CD8-positive, alpha-beta memory T cell (primary cell): ENCODE results near the gene DNAAF9. TPM values are rescaled to one million over a fixed set of nuclear protein-coding genes. Genes with fewer than 3 reads are reported as not detected.

ENCODE experiments used
- CTCF ChIA-PET: fragments of 350-600 bp; sonication (Branson Sonifier 250); formaldehyde crosslinking; loops from one replicate; lab custom pipeline; 2021; ENCODE audit warnings: antibody characterized with exemption; lab: Charles Lee
- POLR2A ChIA-PET: fragments of 350-600 bp; sonication (Branson Sonifier 250); formaldehyde crosslinking; loops from one replicate; lab custom pipeline; 2021; ENCODE audit warnings: antibody characterized with exemption; lab: Charles Lee
- DNase-seq, 5 donors: peaks; one replicate each; pipeline versions ENCODE4 v3.0.0 to v3.0.0-alpha.2; 2020 to 2022; ENCODE audit warnings: mixed read lengths in 1 of 5
- H3K27ac ChIP-seq: one replicate; pipeline ENCODE4 v1.7.0; 2013; ENCODE audit warnings: low read depth, mild to moderate bottlenecking, low read length, moderate library complexity
- H3K27me3 ChIP-seq: 2 replicates; pipeline ENCODE4 v1.7.0; 2013; ENCODE audit warnings: low read length, mild to moderate bottlenecking; ENCODE audit not compliant: insufficient read depth, poor library complexity, severe bottlenecking
- H3K36me3 ChIP-seq: 2 replicates; pipeline ENCODE4 v1.7.0; 2013; ENCODE audit warnings: mild to moderate bottlenecking, low read length, moderate library complexity; ENCODE audit not compliant: insufficient read depth
- H3K4me1 ChIP-seq: 2 replicates; pipeline ENCODE4 v1.7.0; 2013; ENCODE audit warnings: mild to moderate bottlenecking, low read length, moderate library complexity; ENCODE audit not compliant: insufficient read depth
- H3K4me3 ChIP-seq: 2 replicates; pipeline ENCODE4 v1.7.0; 2013; ENCODE audit warnings: mild to moderate bottlenecking, low read length
- H3K9me3 ChIP-seq: 2 replicates; pipeline ENCODE4 v1.7.0; 2013; ENCODE audit warnings: mild to moderate bottlenecking, low read length
- H3K27ac Mint-ChIP-seq, 8 donors: one replicate each; pipeline ENCODE4 v1.8.0; 2020 to 2021; ENCODE audit warnings: mixed read lengths in 8 of 8, mild to moderate bottlenecking in 6 of 8, inconsistent platforms in 3 of 8, moderate library complexity in 3 of 8
- H3K27me3 Mint-ChIP-seq, 2 donors: one replicate each; pipeline ENCODE4 v1.8.0; 2020 to 2021; ENCODE audit warnings: mixed read lengths in 2 of 2, mild to moderate bottlenecking in 1 of 2, moderate library complexity in 1 of 2
- H3K36me3 Mint-ChIP-seq, 3 donors: one replicate each; pipeline ENCODE4 v1.8.0; 2020 to 2021; ENCODE audit warnings: mixed read lengths in 3 of 3, inconsistent platforms in 1 of 3, mild to moderate bottlenecking in 1 of 3
- H3K4me1 Mint-ChIP-seq, 3 donors: one replicate each; pipeline ENCODE4 v1.8.0; 2020 to 2021; ENCODE audit warnings: mixed read lengths in 3 of 3, inconsistent platforms in 1 of 3, mild to moderate bottlenecking in 1 of 3
- H3K4me3 Mint-ChIP-seq, 7 donors: one replicate each; pipeline ENCODE4 v1.8.0; 2020 to 2021; ENCODE audit warnings: mixed read lengths in 7 of 7, mild to moderate bottlenecking in 6 of 7, moderate library complexity in 4 of 7, inconsistent platforms in 2 of 7
- H3K9me3 Mint-ChIP-seq, 5 donors: one replicate each; pipeline ENCODE4 v1.8.0; 2020 to 2022; ENCODE audit warnings: mixed read lengths in 5 of 5, mild to moderate bottlenecking in 3 of 5, moderate library complexity in 2 of 5, inconsistent platforms in 1 of 5
- polyA plus RNA-seq: library from polyadenylated mRNA; unstranded; fragments of 300-500 nt; fragmentation: Illumina TruSeq; gene quantifications from one replicate; pipeline ENCODE4 v1.2.3, GENCODE V29; 2021
- total RNA-seq, 2 experiments: library from RNA; stranded (reverse); gene quantifications; one replicate each; pipeline ENCODE4 v1.2.3, GENCODE V29; 2021

Gene DNAAF9
- total and polyA plus RNA-seq, 3 experiments from 2014 or later = 1.4 to 2.3 (median 2.2) TPM

- Mint-ChIP-seq H3K9me3 (no peaks in the 10 kb centered on the region), H3K27me3 (peaks cover 3 to 4% of the 10 kb centered on the region in 2 donors), H3K4me1 (peaks cover 26 to 36% (median 32%) of the 10 kb centered on the region in 3 donors), H3K36me3 (peaks cover 0 to 9% (median 0%) of the 10 kb centered on the region in 3 donors), H3K4me3 (peak overlapping the region in 6 of 7 donors; percentile 65 to 99 (median 95)), H3K27ac (peak overlapping the region in 3 of 8 donors; percentile 90 to 96 (median 92))
- Histone ChIP-seq H3K4me1 (peaks cover 5% of the 10 kb centered on the region), H3K27me3 (no peaks in the 10 kb centered on the region), H3K27ac (no peak overlapping the region), H3K36me3 (no peaks in the 10 kb centered on the region), H3K9me3 (no peaks in the 10 kb centered on the region), H3K4me3 (no peak overlapping the region)
- POLR2A ChIA-PET = interaction anchor here (0.6 to 1.9 kb wide), 4 partner anchors 11 to 221 kb away, joined by 3 to 13 read pairs (median 4); partner anchors contain the start of gene ATRN
- DNase-seq = no peak
- CTCF ChIA-PET = no interaction called here
These were observed 1.9 kb upstream of the DNAAF9 start for GRCh38 chr20:3409417-3409816.

GRCh38 chr20:3407771-3408637 is 535 bp upstream of the DNAAF9 start:
- Mint-ChIP-seq H3K4me3 (peak overlapping the region; percentile 93 to 99 (median 97)), H3K27ac (peak overlapping the region; percentile 90 to 96 (median 94)), H3K9me3 (no peaks in the 10 kb centered on the region), H3K36me3 (peaks cover 0 to 9% (median 0%) of the 10 kb centered on the region in 3 donors), H3K27me3 (no peaks in the 10 kb centered on the region), H3K4me1 (peaks cover 28 to 36% (median 32%) of the 10 kb centered on the region in 3 donors)
- peak overlapping the region; percentile 71 for H3K27ac ChIP-seq
- H3K4me3 ChIP-seq = peak overlapping the region; percentile 99
- peak; percentile 68 to 82 (median 71) for DNase-seq
- H3K9me3 ChIP-seq = no peaks in the 10 kb centered on the region
- H3K4me1 ChIP-seq = peaks cover 5% of the 10 kb centered on the region
- no peaks in the 10 kb centered on the region for H3K27me3 ChIP-seq
- no peaks in the 10 kb centered on the region for H3K36me3 ChIP-seq
- ChIA-PET CTCF (interaction anchor here (1.2 to 1.5 kb wide), 3 partner anchors 9 to 27 kb away, joined by 4 to 6 read pairs (median 4); no protein-coding TSS in a partner anchor), POLR2A (interaction anchor here (0.5 to 1.9 kb wide), 3 partner anchors 13 to 538 kb away, joined by 5 to 13 read pairs (median 5); partner anchors contain the start of gene ATRN)

- Histone ChIP-seq H3K27me3 (no peaks in the 10 kb centered on the region), H3K27ac (peak overlapping the region; percentile 45), H3K4me1 (peaks cover 5% of the 10 kb centered on the region), H3K9me3 (no peaks in the 10 kb centered on the region), H3K36me3 (no peaks in the 10 kb centered on the region), H3K4me3 (peak overlapping the region; percentile 71)
- no peaks in the 10 kb centered on the region for H3K27me3 Mint-ChIP-seq
- POLR2A ChIA-PET = interaction anchor here (0.8 kb wide), 1 partner anchor 14 kb away, joined by 3 read pairs; no protein-coding TSS in a partner anchor
- CTCF ChIA-PET = no interaction called here
- peaks cover 0 to 9% (median 0%) of the 10 kb centered on the region in 3 donors for H3K36me3 Mint-ChIP-seq
- H3K4me3 Mint-ChIP-seq = peak overlapping the region; percentile 90 to 99 (median 93)
- peak overlapping the region; percentile 37 to 95 (median 87) for H3K27ac Mint-ChIP-seq
- H3K4me1 Mint-ChIP-seq = peaks cover 28 to 39% (median 32%) of the 10 kb centered on the region in 3 donors
- no peaks in the 10 kb centered on the region for H3K9me3 Mint-ChIP-seq
- DNase-seq = peak in 3 of 5 donors; percentile 3 to 47 (median 28)
These were observed 909 bp downstream of the DNAAF9 start for GRCh38 chr20:3406481-3407039.

GRCh38 chr20:3405696-3406358 is 1.6 kb downstream of the DNAAF9 start:
- peaks cover 5% of the 10 kb centered on the region for H3K4me1 ChIP-seq
- H3K4me3 ChIP-seq = no peak overlapping the region
- Mint-ChIP-seq H3K36me3 (peaks cover 0 to 9% (median 0%) of the 10 kb centered on the region in 3 donors), H3K27me3 (no peaks in the 10 kb centered on the region), H3K4me3 (peak overlapping the region; percentile 88 to 99 (median 92)), H3K9me3 (no peaks in the 10 kb centered on the region), H3K27ac (peak overlapping the region; percentile 7 to 95 (median 82)), H3K4me1 (peaks cover 28 to 39% (median 32%) of the 10 kb centered on the region in 3 donors)
- no peak for DNase-seq
- no peaks in the 10 kb centered on the region for H3K36me3 ChIP-seq
- ChIA-PET CTCF (no interaction called here), POLR2A (interaction anchor here (0.8 kb wide), 1 partner anchor 14 kb away, joined by 3 read pairs; no protein-coding TSS in a partner anchor)
- no peak overlapping the region for H3K27ac ChIP-seq
- H3K9me3 ChIP-seq = no peaks in the 10 kb centered on the region
- no peaks in the 10 kb centered on the region for H3K27me3 ChIP-seq

GRCh38 chr20:3405139-3405538 is 2.3 kb downstream of the DNAAF9 start:
- POLR2A ChIA-PET = no interaction called here
- no peak for DNase-seq
- peaks cover 0 to 9% (median 0%) of the 10 kb centered on the region in 3 donors for H3K36me3 Mint-ChIP-seq

GRCh38 chr20:3404402-3404801 is 3.1 kb downstream of the DNAAF9 start:
- ChIA-PET POLR2A (no interaction called here), CTCF (no interaction called here)
- no peak for DNase-seq

More at GRCh38 chr20:3405139-3405538, 2.3 kb downstream of the DNAAF9 start:
- H3K4me3 ChIP-seq = no peak overlapping the region
- Mint-ChIP-seq H3K4me3 (peak overlapping the region in 3 of 7 donors; percentile 7 to 99 (median 92)), H3K9me3 (no peaks in the 10 kb centered on the region), H3K4me1 (peaks cover 29 to 39% (median 32%) of the 10 kb centered on the region in 3 donors), H3K27me3 (no peaks in the 10 kb centered on the region), H3K27ac (peak overlapping the region in 6 of 8 donors; percentile 50 to 95 (median 68))
- peaks cover 5% of the 10 kb centered on the region for H3K4me1 ChIP-seq
- H3K27ac ChIP-seq = no peak overlapping the region
- no peaks in the 10 kb centered on the region for H3K27me3 ChIP-seq
- H3K36me3 ChIP-seq = no peaks in the 10 kb centered on the region
- no peaks in the 10 kb centered on the region for H3K9me3 ChIP-seq
- CTCF ChIA-PET = no interaction called here

GRCh38 chr20:3403741-3404140 is 3.7 kb downstream of the DNAAF9 start:
- H3K27ac Mint-ChIP-seq = peak overlapping the region in 1 of 8 donors; percentile 25

More at GRCh38 chr20:3404402-3404801, 3.1 kb downstream of the DNAAF9 start:
- Histone ChIP-seq H3K4me1 (peaks cover 5% of the 10 kb centered on the region), H3K9me3 (no peaks in the 10 kb centered on the region), H3K27me3 (no peaks in the 10 kb centered on the region), H3K4me3 (no peak overlapping the region), H3K27ac (no peak overlapping the region), H3K36me3 (no peaks in the 10 kb centered on the region)
- Mint-ChIP-seq H3K27me3 (no peaks in the 10 kb centered on the region), H3K36me3 (peaks cover 0 to 9% (median 0%) of the 10 kb centered on the region in 3 donors), H3K27ac (no peak overlapping the region), H3K9me3 (no peaks in the 10 kb centered on the region), H3K4me3 (no peak overlapping the region), H3K4me1 (peaks cover 31 to 35% (median 32%) of the 10 kb centered on the region in 3 donors)

More at GRCh38 chr20:3403741-3404140, 3.7 kb downstream of the DNAAF9 start:
- peaks cover 5% of the 10 kb centered on the region for H3K4me1 ChIP-seq
- DNase-seq = no peak
- Mint-ChIP-seq H3K36me3 (peaks cover 0 to 9% (median 0%) of the 10 kb centered on the region in 3 donors), H3K9me3 (no peaks in the 10 kb centered on the region), H3K4me3 (no peak overlapping the region), H3K4me1 (peaks cover 30 to 34% (median 30%) of the 10 kb centered on the region in 3 donors), H3K27me3 (no peaks in the 10 kb centered on the region)
- CTCF ChIA-PET = no interaction called here
- H3K36me3 ChIP-seq = no peaks in the 10 kb centered on the region
- H3K4me3 ChIP-seq = no peak overlapping the region
- H3K27ac ChIP-seq = no peak overlapping the region
- no peaks in the 10 kb centered on the region for H3K27me3 ChIP-seq
- H3K9me3 ChIP-seq = no peaks in the 10 kb centered on the region
- POLR2A ChIA-PET = no interaction called here
